Skin of body (tissue), 2 donors: ENCODE data around the gene EFHD2. TPM values are rescaled to one million over a fixed set of nuclear protein-coding genes. Genes with fewer than 3 reads are reported as not detected.
"Not testable (repeated sequence)": the region's sequence is repeated elsewhere in the genome, so short reads cannot be mapped to it uniquely, and the experiment has no call there.

ENCODE experiments used
- DNase-seq: peaks from one replicate; lab custom pipeline; 2025; lab: John Stamatoyannopoulos, UW
- total RNA-seq: library from RNA; depleted of rRNA; stranded (reverse); fragments of >200 nt; gene quantifications from one replicate; pipeline ENCODE4 v1.2.3, GENCODE V29; 2014

Gene EFHD2
- total RNA-seq, 1 donor from 2014 or later, result 12.6 TPM

DNA sequence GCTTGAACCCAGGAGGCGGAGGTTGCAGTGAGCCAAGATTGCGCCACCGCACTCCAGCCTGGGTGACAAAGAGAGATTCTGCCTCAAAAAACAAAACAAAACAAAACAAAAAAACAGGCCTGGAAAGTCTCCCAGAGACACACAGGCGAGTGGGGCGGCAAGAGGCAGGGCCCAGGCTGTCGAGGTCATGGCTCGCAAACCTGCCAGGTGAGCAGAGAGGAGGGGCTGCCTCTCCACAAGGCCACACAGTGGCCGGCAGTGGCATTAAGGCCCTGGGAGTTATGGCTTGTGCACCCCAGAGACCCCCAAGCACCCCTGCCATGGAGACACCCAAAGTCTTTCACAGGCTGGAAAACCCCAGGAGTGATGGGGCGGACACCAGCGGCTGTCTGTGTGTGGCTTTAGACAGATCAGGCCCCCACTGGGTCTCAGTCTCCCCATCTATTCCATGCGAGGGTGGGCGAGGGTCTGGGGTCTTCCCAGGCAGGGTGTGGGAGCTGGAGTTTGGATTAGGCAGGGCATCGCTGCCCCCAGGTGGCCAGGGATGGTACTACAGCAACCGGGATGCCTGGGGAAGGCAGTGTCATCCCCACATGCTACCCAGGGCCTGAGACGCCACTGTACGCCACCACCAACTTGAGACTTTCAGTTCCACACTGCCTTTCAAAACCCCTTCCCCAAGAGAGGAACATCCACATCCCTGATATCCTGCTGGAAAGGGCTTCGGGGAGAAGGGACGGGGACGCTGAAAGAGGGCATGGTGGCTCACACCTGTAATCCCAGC is 21.3 kb downstream of the EFHD2 start:
- DNase-seq, result no peak

DNA sequence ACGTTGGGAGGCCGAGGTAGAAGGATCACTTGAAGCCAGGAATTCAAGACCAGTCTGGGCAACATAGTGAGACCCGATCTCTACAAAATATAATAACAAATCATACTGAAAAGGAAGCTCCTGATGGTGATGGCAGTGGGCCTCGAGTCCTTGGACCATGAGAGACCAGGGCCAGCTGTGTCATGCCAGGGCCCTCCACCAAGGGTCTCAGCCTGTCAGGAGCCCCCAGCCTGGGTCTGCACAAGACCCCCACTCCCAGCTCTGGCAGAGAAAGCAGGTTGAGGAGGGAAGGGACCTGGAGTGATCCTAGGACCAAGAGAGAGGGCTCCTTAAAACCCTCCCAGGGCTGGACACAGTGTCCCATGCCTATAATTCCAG is 21.9 kb downstream of the EFHD2 start:
- DNase-seq, result no peak

DNA sequence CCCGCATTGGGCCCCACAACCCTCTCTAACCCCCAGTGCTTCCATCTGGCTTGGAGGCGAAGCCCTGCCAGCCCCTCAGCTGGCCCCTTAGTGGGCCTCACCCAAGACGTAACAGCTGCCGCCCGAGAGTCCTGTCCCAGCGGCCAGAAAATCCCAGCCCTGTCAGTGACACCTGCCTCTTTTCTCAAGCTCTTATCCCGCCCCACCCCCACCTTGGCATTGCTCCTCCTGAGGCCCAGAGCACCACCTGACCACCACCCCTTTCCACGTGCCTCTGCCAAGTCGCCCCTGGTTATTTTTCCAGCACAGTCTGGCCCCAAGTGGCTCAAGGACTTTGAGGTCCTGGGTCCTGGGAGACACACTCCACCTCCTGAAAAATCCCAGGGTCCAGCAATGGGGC is 22.6 kb downstream of the EFHD2 start:
- no peak for DNase-seq

DNA sequence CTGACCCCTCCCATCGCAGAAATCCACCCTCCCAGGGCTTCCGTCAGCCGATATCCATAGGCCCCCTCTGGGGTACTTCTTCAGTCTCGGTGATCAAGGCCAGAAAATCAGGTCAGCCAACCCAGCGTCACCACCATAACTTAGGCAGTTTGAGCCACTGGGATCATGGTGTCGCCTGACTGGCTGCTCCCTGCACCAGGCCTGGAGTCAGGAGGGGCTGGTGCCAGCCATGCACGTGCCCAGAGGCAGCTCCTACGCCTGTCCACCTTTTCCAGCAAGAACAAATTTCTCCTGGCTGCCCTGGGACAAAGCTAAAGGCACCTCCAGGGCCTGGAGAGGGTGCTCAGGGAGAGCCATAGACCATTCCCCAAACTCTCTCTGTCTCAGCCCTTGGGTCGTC is 23.8 kb downstream of the EFHD2 start:
- no peak for DNase-seq

- DNase-seq, result not testable (repeated sequence)
Observed at GRCh38 chr1:15434739-15435138, 25.1 kb downstream of the EFHD2 start.

- no peak for DNase-seq
Observed at GRCh38 chr1:15435239-15436077, 25.8 kb downstream of the EFHD2 start.

DNA sequence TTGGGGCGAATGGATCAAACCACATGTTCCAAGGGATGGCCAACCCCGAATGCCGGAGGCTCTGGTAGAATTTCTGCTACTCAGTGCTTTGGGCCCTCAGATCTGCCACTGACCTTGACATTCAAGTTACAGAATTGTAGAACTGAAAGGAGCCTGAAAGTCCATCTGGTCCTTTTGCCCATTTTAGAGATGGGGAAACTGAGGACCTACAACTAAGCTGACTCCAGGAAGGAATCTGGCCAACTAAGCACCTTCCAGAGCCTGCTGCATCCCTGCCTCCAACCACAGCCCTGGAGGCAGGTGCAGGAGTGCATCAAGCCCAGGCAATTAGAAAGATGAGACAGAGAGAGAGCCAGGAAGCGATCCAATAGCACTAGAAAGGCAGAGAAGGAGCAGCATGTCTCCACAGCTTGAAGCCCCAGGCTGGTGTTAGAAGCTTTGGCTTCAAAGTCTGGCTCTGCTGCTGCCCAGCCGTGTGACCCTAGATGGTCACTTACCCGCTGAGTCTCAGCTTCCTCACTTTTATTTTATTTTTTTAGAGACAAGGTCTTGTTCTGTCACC is 27.3 kb downstream of the EFHD2 start:
- no peak for DNase-seq

DNA sequence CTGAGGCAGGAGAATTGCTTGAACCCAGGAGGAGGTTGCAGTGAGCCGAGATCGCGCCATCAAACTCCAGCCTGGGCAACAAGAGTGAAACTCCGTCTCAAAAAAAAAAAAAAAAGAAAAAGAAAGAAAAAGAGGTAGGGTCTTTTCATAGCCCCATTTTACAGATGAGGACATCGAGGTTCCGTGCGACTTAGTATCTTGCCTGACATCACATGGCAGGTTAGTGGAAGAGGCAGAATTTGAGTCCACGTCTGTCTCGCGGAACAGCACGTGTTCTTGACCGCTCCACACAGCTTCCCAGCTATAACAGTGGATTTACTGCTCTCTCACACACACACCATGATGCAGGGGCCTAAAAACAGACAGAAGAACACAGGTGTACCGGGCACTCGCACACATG is 29.6 kb downstream of the EFHD2 start:
- no peak for DNase-seq

DNA sequence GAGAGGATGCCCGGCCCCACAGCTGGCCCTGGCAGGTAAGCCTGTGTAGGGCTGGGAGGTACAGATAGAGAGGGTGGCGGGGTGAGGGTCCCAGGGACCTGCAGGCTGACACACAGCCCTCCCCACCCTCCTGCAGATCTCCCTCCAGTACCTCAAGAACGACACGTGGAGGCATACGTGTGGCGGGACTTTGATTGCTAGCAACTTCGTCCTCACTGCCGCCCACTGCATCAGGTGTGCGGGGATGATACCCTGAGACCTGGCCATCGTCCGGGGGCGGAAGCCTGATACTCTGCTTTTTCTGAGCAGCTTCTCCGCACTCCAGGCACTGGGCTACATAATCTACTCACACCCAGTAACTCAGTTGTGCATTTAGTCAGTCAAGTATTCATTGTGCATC is 30.7 kb downstream of the EFHD2 start:
- no peak for DNase-seq

DNA sequence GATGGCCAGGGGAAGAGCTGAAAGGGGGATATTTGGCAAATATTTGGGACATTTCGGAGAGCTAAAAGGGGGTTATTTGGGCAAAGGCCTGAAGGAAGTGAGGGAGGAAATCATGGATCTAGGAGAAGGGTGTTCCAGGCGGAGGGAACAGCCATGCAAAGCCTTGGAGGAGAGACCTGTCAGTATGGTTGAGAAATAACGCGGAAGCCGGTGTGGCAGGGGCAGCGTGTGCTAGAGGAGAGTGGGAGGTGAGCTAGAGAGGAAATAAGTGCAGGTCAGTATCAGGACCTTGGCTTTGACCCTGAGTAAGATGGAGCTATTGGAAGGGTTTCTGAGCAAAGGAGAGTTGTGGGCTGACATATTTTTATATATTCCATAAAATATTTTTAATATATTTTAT is 31.6 kb downstream of the EFHD2 start:
- no peak for DNase-seq

- DNase-seq, result no peak
Observed at GRCh38 chr1:15442119-15442518, 32.4 kb downstream of the EFHD2 start.

DNA sequence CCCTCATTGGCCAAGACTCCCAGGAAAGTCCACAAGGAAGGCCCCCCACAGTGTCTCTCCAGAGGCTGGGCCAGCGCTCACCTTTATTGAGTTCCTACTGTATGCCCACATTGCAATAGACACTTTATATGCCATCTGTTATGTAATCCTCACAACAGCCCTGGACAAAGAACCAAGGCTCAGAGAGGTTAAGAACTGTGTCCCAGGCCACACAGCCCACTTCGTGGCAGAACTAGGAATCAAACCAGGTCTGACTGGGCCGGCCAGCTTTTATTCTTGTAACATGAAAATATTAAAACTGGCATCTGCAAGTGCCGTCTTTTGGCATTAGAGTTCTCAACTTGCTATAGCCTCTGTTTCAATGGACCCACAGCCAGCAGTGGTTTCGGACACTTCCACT is 33.1 kb downstream of the EFHD2 start:
- DNase-seq, result no peak

GRCh38 chr1:15443281-15443680 is 33.6 kb downstream of the EFHD2 start:
- DNase-seq, result no peak

- no peak for DNase-seq
Observed at GRCh38 chr1:15444468-15445389, 35.0 kb downstream of the EFHD2 start.

DNA sequence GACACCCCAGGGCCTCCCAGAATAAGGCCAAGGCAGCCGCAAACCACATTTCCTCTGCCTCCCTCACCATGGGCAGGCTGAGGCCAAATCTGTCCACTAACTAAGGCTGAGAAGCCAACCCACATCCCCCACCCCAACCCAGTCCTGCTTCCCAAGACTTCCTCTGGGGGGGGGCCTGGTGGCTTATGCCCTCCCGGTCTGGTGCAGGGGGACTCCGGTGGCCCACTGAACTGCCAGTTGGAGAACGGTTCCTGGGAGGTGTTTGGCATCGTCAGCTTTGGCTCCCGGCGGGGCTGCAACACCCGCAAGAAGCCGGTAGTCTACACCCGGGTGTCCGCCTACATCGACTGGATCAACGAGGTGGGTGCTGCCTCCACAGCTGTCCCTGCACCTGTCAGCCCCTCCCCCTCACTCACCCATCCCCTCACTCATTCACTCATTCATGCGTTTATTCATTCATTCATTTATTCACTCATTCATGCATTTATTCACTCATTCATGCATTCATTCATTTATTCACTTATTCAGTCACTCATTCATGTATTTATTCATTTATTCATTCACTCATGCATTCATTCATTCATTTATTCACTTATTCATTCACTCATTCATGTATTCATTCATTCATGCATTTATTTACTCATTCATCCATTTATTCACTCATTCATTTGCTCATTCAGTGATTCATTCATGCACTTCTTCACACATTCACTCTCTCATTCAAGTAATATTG is 35.9 kb downstream of the EFHD2 start:
- DNase-seq, result no peak

GRCh38 chr1:15446212-15446611 is 36.5 kb downstream of the EFHD2 start:
- no peak for DNase-seq

GRCh38 chr1:15448877-15449462 is 39.3 kb downstream of the EFHD2 start:
- no peak for DNase-seq

DNA sequence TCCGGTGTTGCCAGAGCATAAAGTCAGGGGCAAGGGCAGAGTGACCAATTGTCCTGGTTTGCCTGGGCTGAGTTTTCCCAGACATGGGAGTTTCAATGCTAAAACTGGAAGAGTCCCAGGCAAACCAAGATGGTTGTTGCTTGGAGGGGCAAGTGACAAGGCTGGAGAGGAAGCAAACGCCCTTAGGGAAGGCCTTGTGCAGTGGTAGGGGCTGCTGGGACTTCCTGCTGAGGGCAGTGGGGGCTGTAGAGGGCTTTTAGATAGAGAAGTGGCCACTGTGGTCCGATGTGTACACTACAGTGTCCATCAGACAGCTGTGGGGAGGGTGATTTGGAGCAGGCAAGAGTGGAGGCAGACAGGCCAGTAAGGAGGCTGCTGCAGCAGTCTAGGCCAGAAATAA is 39.9 kb downstream of the EFHD2 start:
- no peak for DNase-seq

DNA sequence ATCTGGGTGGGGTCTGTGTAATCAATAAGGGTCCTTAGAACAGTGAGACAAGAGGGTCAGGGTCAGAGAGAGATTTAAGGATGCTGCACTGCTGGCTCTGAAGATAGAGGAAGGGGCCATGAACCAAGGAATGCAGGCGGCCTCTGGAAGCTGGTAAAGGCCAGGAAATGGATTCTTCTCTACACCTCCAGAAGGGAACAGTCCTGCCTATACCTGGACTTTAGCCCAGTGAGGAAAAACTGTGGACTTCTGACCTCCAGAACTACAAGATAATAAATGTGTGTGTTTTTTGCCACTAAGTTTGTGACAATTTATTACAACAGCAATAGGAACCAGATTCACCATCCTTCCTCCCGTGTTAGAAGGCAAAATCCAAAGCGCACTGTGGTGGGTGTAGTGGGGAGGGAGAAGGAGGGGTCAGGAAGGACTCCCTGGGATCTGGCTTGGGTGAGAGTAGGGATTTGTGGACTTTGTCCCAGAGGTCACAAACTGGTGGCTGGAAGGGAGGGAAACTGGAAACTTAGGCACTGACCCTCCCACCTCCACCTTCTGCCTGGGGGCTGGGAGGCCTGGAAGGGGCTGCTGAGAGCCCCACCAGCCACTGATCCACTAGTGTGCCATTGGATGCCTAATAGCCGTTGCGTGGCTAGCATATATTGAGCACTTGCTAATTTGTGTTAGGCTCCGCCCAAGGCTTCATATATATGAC is 41.5 kb downstream of the EFHD2 start:
- DNase-seq, result no peak

- DNase-seq, result no peak
Observed at GRCh38 chr1:15452216-15452615, 42.5 kb downstream of the EFHD2 start.
